ENCODE measurements around the gene SLC12A9.

SLC12A9 gene

DNA sequence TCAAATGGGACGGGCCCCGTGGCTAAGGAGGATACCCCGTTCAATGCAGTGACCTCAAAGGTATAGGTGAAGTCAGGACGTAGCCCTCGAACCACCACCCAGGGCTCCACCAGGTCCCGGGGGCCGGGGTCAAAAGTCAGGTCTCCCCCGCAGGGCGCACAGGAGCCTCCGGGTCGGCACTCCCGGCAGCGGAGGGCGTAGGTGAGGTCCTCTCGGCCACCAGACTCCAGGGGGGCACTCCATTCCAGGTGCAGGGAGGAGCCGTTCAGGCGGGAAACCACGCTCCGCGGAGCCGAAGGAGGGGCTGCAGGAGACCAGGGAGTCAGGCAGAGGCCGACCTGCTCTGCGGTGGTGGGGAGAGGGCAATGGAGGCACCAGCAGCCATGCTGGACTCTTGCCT is 32.9 kb upstream of the SLC12A9 start:
- Mint-ChIP-seq H3K4me1 (ENCODE audit: low read depth) (no peaks in the 10 kb centered on the region), H3K27ac (no peak overlapping the region), H3K9me3 (no peaks in the 10 kb centered on the region), H3K36me3 (ENCODE audit: low read depth) (no peaks in the 10 kb centered on the region), H3K27me3 (peaks cover 10% of the 10 kb centered on the region), H3K4me3 (no peak overlapping the region)
- no peak for DNase-seq

DNA sequence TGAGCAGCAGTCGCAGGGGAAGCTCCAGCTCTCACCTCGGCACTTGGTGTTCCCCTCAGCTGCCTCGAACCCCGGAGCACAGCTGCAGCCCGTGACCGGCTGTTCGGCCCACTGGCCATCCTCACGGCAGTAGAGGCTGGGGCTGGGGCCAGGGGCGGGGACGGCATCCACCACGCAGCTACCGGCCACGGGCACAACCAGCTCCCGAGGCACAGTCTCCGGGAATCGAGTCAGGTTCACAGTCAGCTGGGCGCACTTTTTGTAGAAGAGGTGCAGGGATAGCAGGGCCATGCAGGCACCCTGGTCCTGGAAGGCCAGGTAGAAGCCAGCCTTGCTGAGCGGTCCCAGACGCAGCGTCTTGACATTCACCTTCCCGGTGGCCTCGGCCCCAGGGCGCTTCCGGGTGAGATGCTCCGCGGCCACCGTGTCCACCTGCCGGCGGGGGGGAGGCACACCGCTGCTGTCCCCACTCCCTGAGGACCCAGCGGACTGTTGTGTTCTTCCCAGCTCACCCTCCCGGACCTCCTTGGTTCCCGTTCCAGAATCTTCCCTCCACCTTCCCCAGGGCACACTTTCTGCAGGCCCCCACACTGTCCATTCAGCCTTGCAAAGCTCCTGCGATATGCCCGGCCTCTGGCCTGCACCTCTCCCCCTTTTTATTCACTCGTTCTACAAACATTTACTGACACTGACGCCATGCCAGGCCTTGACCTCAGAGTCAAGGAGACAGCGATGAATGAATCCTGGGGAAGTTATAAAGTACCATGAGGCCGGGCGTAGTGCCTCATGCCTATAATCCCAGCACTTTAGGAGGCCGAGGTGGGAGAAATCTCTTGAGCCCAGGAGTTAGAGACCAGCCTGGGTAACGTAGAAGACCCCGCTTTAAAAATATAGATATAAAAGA is 30.0 kb upstream of the SLC12A9 start:
- peaks cover 10% of the 10 kb centered on the region for H3K4me1 Mint-ChIP-seq (ENCODE audit: low read depth)
- H3K4me3 Mint-ChIP-seq: no peak overlapping the region
- H3K27ac Mint-ChIP-seq: no peak overlapping the region
- DNase-seq: no peak
- H3K36me3 Mint-ChIP-seq (ENCODE audit: low read depth): no peaks in the 10 kb centered on the region
- no peaks in the 10 kb centered on the region for H3K9me3 Mint-ChIP-seq
- H3K27me3 Mint-ChIP-seq: peaks cover 33% of the 10 kb centered on the region

DNA sequence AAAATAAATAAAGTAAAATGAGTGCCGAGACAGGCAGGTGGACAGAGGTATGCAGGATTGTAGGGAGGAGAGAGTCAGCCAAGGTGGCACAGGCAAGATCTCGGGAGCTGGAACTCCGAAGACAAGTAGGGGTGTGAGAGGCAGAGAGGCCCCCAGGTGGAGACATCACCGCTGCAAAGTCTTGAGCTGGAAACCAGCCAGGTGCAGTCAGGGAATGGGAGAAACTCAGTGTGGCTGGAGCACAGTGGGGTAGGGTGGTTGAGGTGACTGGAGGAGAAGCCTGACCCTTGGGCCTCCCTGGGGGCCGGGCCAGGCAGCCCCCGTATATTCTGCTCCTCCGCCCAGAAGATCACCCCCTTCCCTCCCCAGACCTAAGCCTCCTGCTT is 29.4 kb upstream of the SLC12A9 start:
- Mint-ChIP-seq H3K4me3 (no peak overlapping the region), H3K36me3 (ENCODE audit: low read depth) (no peaks in the 10 kb centered on the region), H3K9me3 (no peaks in the 10 kb centered on the region), H3K27me3 (peaks cover 39% of the 10 kb centered on the region), H3K27ac (no peak overlapping the region), H3K4me1 (ENCODE audit: low read depth) (peaks cover 15% of the 10 kb centered on the region)
- DNase-seq: no peak

DNA sequence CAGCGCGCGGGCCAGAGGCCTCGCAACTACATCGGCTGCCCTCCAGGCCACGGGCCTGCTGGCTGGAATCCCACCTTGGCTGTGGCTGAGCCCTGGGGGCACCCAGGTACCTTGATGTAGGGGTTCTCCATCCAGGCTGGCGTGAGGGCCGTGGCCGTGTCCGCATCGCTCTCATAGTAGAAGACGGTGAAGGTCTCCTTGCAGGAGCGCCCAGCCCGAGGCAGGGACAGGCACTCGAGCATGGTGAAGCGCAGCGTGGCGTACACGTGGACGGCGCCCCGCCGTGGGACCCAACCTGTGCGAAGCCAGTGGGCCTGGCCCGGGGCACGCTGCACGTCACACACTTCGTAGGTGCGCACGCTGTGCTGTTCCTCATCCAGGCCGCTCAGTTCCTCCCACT is 29.0 kb upstream of the SLC12A9 start:
- peaks cover 43% of the 10 kb centered on the region for H3K27me3 Mint-ChIP-seq
- H3K4me3 Mint-ChIP-seq: no peak overlapping the region
- no peak overlapping the region for H3K27ac Mint-ChIP-seq
- no peaks in the 10 kb centered on the region for H3K36me3 Mint-ChIP-seq (ENCODE audit: low read depth)
- H3K4me1 Mint-ChIP-seq (ENCODE audit: low read depth): peaks cover 17% of the 10 kb centered on the region
- no peak for DNase-seq
- H3K9me3 Mint-ChIP-seq: no peaks in the 10 kb centered on the region

DNA sequence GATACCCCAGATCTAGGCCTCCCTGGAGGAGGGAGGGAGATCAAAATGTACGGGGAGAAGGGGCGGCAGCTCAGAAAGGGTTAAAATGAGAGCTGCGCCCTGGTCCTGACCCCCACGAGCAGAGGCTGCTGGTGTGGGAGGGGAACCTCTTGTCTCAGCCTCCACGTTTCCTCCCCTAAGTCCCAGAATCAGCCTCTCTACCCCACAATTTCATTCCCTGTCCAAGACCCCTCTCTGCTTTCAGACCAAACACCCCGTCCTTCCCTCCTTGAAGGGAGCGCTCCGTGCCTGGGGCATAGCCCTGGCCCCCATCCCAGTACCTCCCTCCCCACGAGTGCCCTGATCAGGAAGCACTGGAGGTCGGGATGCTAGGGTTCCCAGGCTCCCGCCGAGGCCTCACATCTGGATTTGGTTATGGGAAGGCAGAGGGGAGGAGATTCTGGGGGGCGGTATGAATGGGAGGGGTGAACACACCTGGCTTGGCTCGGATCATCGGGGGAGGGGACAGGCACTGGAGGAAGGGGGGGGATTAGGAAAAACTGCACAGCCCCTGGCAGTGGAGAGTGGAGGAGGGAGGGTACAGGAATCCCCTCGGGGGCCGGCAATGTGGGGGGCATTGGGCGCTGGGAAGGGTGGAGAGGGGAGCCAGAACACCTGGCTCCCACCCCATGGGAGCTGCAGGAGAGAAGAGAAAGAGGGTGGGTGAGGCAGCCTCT is 27.9 kb upstream of the SLC12A9 start:
- no peaks in the 10 kb centered on the region for H3K9me3 Mint-ChIP-seq
- no peak overlapping the region for H3K4me3 Mint-ChIP-seq

DNA sequence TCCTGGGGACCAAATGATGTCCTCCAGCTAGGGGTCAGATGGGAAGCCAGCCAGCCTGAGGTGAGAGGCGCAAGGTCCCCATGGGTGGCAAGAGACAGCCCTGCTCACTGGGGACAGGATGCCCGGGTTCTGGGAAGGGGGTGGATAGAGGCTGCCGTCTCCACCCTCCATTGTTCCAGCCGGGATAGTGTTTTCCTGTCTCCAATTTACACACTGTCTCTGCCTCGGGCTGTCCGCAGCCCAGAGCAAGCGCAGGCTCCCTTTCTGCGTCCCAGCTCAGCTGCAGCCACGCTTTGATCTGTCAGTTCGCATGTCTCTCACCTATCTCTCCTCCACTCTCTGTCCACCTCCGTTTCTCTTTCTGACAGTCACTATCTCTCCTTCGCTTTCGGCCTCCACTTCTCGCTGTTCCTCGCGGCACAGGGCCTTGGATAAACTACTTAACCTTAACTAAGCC is 27.3 kb upstream of the SLC12A9 start:
- no peak for DNase-seq
- H3K9me3 Mint-ChIP-seq: no peaks in the 10 kb centered on the region
- H3K27me3 Mint-ChIP-seq: peaks cover 55% of the 10 kb centered on the region
- H3K4me3 Mint-ChIP-seq: no peak overlapping the region
- no peak overlapping the region for H3K27ac Mint-ChIP-seq
- H3K36me3 Mint-ChIP-seq (ENCODE audit: low read depth): no peaks in the 10 kb centered on the region
- H3K4me1 Mint-ChIP-seq (ENCODE audit: low read depth): peaks cover 19% of the 10 kb centered on the region

More for the DNA sequence above, 27.9 kb upstream of the SLC12A9 start:
- DNase-seq: no peak
- Mint-ChIP-seq H3K27me3 (peaks cover 52% of the 10 kb centered on the region), H3K4me1 (ENCODE audit: low read depth) (peaks cover 19% of the 10 kb centered on the region), H3K36me3 (ENCODE audit: low read depth) (no peaks in the 10 kb centered on the region), H3K27ac (no peak overlapping the region)

DNA sequence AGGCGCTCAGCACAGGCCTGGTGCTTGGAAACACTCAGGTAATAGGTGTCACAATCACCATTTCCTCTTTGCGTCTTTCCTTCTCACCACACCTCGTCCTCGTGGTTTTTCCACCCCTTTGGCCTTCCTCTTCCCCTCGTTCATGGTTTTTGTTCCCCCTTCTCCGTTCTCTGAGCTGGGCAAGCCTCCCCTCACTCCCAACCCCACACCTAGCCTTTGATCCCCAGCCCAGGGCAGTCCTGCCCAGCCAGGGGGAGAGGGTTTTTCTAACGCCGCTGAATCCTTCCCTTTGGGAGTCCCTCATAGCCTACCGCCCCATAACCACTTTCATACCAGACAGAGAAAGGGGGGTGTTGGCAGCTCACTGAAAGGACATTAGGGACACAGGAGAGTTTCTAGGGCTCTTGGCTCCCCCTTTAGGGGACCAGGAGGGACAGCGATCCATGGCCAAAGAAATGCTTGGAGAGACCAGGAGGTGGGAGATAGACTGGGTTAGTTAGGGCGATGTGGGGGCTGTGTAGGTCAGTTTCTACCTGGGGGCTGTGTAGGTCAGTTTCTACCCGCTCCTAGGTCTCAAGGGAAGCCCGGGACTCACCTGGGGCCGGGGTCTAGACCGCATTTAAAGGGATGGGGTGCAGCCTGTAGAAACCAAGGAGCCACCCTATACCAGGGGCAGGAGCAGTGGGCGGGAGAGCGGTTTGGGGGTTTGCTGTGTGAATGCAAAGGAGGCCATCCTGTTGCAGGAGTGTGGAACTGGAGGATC is 26.6 kb upstream of the SLC12A9 start:
- Mint-ChIP-seq H3K27ac (no peak overlapping the region), H3K27me3 (peaks cover 57% of the 10 kb centered on the region), H3K9me3 (no peaks in the 10 kb centered on the region), H3K36me3 (ENCODE audit: low read depth) (no peaks in the 10 kb centered on the region), H3K4me1 (ENCODE audit: low read depth) (peaks cover 19% of the 10 kb centered on the region), H3K4me3 (peak overlapping the region; percentile 59)
- DNase-seq: no peak

DNA sequence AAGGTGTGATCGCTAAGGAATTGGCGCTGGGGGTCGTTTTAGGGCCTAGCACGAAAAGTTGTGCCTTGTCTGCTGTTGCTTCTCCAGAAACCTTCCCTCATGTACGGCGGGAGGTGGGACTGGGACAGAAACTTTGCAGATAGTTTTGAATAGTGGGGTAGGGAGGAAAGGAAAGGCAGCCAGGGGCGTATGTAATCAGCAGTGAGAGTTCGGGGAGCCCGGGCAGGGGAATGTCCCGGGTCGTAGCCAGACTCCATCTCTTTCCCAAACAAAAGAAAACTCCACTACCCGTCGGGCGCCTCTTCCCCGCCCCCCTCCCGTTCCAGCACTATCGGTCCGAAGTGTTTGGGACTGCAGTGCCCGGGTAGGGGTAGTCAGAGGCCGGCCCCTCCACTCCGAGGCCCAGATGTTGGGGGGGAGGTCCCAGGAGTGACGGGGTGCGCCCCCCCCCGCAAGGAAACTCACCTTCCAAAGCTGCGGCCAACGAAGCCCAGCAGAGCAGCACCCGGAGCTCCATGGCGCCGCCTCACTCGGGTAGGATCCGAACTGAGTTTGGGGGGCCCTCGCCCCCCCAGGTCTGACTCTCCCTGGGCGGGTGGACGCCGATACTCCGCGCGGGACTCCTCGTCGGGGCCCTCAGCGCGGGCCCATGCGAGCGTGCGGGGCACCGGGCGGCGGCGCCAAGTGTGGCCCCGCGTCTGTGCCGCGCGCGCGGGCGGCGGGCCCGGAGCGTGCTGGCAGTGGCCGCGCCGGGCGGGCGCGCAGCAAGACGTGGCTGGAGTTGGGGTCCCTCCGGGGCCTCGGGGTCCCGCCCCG is 25.8 kb upstream of the SLC12A9 start:
- Mint-ChIP-seq H3K36me3 (ENCODE audit: low read depth) (no peaks in the 10 kb centered on the region), H3K4me1 (ENCODE audit: low read depth) (peaks cover 19% of the 10 kb centered on the region), H3K27me3 (peaks cover 57% of the 10 kb centered on the region), H3K27ac (no peak overlapping the region), H3K4me3 (peak overlapping the region; percentile 59), H3K9me3 (no peaks in the 10 kb centered on the region)
- peak; percentile 38 for DNase-seq

DNA sequence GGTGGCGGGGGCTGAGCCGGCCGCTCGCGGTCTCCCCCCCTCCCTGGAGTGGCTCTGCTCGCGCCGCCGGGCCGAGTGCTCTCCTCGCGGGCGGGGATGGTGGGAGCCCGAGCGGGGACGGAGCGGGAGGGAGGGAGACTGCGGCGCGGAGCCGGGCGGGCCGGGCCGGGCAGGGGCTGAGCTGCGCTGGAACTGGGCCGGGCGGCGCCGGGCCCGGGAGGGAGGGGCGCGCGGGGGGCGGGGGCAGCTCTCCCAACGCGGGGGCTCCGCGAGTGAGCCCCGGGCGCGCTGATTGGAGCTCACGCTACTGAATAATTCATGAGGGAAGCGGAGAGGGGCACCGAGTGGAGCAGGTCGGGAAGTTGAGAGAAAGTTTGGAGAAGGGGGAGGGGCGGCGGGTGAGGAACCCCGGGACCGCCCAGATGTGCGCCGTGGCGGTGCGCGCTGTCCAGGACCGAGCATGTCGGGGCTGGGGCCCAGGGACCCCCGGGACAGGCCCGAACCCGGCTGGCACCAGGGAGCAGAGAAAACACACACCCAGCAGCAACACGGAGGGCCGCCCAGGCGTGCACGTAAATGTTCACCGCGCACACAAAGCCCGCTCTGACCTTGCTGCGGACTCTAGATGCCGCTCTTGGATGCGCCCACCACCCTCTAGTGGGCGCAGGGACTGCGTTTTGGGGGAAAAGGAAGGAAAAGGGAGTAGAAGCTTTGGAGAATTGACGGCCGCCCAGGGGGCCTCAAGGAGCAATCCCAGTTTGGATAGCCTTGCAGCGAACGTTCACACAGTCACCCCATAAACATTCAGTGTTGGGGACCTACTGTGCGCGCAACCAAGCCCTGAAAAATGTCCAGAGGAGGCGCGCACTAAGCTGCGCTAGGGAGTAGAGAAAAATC is 24.9 kb upstream of the SLC12A9 start, which contains the start of gene EPHB4:
Gene EPHB4 (minus strand): TSS at position 194 of the 897 bp plus-strand sequence. CDS start 493 bp downstream, outside the sequence.
- H3K27me3 Mint-ChIP-seq: peaks cover 57% of the 10 kb centered on the region
- H3K4me1 Mint-ChIP-seq (ENCODE audit: low read depth): peaks cover 19% of the 10 kb centered on the region

DNA sequence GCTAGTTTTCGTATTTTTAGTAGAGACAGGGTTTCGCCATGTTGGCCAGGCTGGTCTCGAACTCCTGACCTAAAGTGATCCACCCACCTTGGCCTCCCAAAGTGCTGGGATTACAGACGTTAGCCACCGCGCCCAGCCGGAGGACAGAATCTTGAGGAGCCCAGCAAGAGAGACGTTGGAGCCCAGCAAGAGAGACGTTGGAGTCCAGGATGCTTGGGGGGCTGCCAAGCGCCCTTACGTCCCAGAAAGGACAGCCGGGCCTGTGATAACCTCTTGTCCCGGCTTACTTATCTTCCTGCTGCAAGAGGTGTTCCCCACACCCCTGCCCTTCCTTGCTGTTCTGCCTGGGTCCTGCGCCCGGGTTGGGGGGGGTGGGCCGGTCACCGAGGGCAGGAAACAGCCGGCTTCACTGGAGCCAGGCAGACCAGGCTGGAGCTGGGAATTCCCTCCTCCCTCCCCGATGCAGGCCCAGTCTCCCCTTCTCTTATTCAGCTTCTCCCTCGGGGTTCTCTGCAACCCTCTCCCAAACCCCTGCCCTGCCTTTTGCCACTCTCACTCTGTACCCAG is 23.3 kb upstream of the SLC12A9 start:
- Mint-ChIP-seq H3K9me3 (no peaks in the 10 kb centered on the region), H3K27me3 (peaks cover 50% of the 10 kb centered on the region), H3K36me3 (ENCODE audit: low read depth) (no peaks in the 10 kb centered on the region), H3K4me1 (ENCODE audit: low read depth) (peaks cover 19% of the 10 kb centered on the region), H3K27ac (no peak overlapping the region), H3K4me3 (no peak overlapping the region)
- no peak for DNase-seq

More for the DNA sequence above, 24.9 kb upstream of the SLC12A9 start, which contains the start of gene EPHB4:
- Mint-ChIP-seq H3K4me3 (peak within 1 kb of the TSS; percentile 60), H3K36me3 (ENCODE audit: low read depth) (no peaks in the 10 kb centered on the region), H3K27ac (no peak within 1 kb of the TSS), H3K9me3 (no peaks in the 10 kb centered on the region)
- DNase-seq: peak; percentile 40

DNA sequence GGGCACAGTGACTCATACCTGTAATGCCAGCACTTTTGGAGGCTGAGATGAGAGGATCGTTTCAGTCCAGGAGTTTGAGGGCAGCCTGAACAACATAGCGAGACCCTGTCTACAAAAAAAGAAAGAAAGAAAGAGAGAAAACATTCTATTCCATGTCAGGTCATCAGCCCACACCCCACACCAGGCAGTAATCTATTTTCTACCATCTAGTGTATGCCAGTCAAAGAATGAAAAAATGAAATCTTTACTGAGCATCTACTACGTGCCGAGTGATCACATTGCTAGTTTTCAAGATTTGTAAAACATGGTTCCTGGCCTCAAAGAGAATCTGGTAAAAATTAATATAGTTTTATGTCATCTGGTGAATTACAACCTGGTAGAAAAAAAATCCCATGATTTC is 22.1 kb upstream of the SLC12A9 start:
- Mint-ChIP-seq H3K27me3 (peaks cover 38% of the 10 kb centered on the region), H3K36me3 (ENCODE audit: low read depth) (no peaks in the 10 kb centered on the region), H3K4me1 (ENCODE audit: low read depth) (peaks cover 19% of the 10 kb centered on the region), H3K4me3 (no peak overlapping the region), H3K27ac (no peak overlapping the region), H3K9me3 (no peaks in the 10 kb centered on the region)
- no peak for DNase-seq

DNA sequence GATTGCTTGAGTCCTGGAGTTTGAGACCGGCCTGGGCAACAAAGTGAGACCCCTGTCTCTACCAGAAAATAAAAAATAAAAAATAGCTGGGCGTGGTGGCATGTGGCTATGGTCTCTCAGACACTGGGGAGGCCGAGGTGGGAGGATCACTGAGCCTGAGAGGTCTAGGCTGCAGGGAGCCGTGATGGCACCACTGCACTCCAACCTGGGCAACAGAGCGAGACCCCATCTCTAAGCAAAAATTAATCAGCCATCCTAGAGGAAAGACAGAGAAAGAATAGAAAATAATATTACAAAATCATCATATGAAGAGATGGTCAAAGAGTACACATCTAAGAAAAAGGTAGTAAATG is 20.3 kb upstream of the SLC12A9 start:
- Mint-ChIP-seq H3K4me1 (ENCODE audit: low read depth) (peaks cover 14% of the 10 kb centered on the region), H3K27me3 (peaks cover 25% of the 10 kb centered on the region), H3K36me3 (ENCODE audit: low read depth) (no peaks in the 10 kb centered on the region), H3K27ac (no peak overlapping the region), H3K4me3 (no peak overlapping the region), H3K9me3 (no peaks in the 10 kb centered on the region)
- DNase-seq: no peak

Data from activated T-cell treated with anti-CD3 and anti-CD28 coated beads, Interleukin-2, amount 50 U/mL, for 24 hours (primary cell).